ENCODE results near the gene MAPT. TPM values are rescaled to one million over a fixed set of nuclear protein-coding genes. Genes with fewer than 3 reads are reported as not detected.

Gene MAPT
- total RNA-seq, 1 donor from 2014 or later: 1.1 TPM

DNA sequence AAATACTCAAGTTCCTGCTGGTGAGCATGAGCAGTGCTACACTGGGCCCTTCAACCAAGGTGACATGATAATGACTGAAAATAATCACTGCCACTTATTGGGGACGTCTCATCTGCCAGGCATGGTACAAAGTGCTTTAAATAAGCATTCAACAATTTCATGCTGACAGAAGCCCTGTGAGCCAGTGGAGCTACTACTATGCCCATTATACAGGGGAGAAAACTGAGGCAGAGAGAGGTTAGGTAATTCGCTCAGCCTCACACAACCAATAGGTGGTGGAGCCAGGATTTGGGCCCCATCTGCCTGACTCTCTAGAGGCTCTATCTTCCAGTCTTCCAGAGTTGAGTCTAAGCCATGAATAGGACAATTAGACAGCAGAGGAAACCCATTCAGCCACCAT, 74.4 kb downstream of the MAPT start:
- H3K9me3 Mint-ChIP-seq: no peaks in the 10 kb centered on the region
- peaks cover 2% of the 10 kb centered on the region for H3K4me1 Mint-ChIP-seq (ENCODE audit: low read depth)
- no peak overlapping the region for H3K4me3 Mint-ChIP-seq (ENCODE audit: low read depth)
- H3K36me3 Mint-ChIP-seq (ENCODE audit: low read depth): no peaks in the 10 kb centered on the region
- intact Hi-C loops (cut with micrococcal nuclease): no loop called here
- H3K27ac Mint-ChIP-seq: no peak overlapping the region
- no peak for DNase-seq (ENCODE audit: low spot score)
- peaks cover 26% of the 10 kb centered on the region for H3K27me3 Mint-ChIP-seq (ENCODE audit: low read depth)

DNA sequence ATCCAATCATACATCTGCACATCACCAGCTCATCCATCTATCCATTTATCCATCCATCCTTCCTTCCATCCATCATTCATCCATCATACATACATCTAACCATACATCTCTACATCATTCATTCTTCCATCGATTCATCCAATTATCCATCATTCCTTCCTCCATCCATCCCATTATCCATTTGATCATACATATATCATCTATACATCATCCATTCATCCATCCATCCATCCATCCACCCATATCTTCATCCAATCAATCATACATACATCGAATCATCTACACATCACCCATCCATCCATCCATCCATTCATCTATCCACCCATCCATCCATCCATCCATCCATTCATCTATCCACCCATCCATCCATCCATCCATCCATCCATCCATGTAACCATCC, 75.4 kb downstream of the MAPT start:
- Mint-ChIP-seq H3K27ac (no peak overlapping the region), H3K4me1 (ENCODE audit: low read depth) (peaks cover 2% of the 10 kb centered on the region), H3K4me3 (ENCODE audit: low read depth) (no peak overlapping the region), H3K27me3 (ENCODE audit: low read depth) (peaks cover 26% of the 10 kb centered on the region), H3K36me3 (ENCODE audit: low read depth) (no peaks in the 10 kb centered on the region), H3K9me3 (no peaks in the 10 kb centered on the region)
- intact Hi-C loops (cut with micrococcal nuclease): no loop called here
- no peak for DNase-seq (ENCODE audit: low spot score)

DNA sequence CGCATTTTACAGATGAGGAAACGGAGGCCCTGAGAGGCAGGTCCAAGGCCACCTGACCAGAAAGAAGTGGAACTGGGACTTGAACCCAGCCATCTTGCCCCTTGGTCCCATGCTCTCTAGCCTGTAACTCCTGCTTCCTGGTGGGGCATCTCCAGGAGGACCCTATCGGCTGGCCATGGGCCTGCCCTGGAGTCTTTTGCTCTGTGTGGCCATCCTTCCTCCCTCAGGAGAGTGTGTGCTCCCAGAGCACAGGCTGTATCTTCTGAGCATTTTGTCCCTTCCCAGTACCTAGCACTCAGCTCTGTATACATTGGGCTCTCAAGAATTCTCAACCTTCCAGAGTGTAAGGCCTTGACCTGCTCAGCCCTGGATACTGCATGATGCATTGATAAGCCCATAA, 76.3 kb downstream of the MAPT start:
- no peaks in the 10 kb centered on the region for H3K36me3 Mint-ChIP-seq (ENCODE audit: low read depth)

DNA sequence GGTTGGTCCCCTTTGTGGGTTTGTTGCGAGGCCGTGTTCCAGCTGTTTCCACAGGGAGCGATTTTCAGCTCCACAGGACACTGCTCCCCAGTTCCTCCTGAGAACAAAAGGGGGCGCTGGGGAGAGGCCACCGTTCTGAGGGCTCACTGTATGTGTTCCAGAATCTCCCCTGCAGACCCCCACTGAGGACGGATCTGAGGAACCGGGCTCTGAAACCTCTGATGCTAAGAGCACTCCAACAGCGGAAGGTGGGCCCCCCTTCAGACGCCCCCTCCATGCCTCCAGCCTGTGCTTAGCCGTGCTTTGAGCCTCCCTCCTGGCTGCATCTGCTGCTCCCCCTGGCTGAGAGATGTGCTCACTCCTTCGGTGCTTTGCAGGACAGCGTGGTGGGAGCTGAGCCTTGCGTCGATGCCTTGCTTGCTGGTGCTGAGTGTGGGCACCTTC, 77.4 kb downstream of the MAPT start:
- peaks cover 20% of the 10 kb centered on the region for H3K27me3 Mint-ChIP-seq (ENCODE audit: low read depth)
- H3K9me3 Mint-ChIP-seq: no peaks in the 10 kb centered on the region

More for the DNA sequence above, 76.3 kb downstream of the MAPT start:
- Mint-ChIP-seq H3K27me3 (ENCODE audit: low read depth) (peaks cover 25% of the 10 kb centered on the region), H3K27ac (no peak overlapping the region), H3K4me1 (ENCODE audit: low read depth) (peaks cover 2% of the 10 kb centered on the region), H3K9me3 (no peaks in the 10 kb centered on the region), H3K4me3 (ENCODE audit: low read depth) (no peak overlapping the region)
- DNase-seq (ENCODE audit: low spot score): no peak
- intact Hi-C loops (cut with micrococcal nuclease): no loop called here

GRCh38 chr17:45972531-45972930, 78.2 kb downstream of the MAPT start:
- no peak for DNase-seq (ENCODE audit: low spot score)
- H3K27me3 Mint-ChIP-seq (ENCODE audit: low read depth): peaks cover 13% of the 10 kb centered on the region
- H3K27ac Mint-ChIP-seq: no peak overlapping the region
- H3K9me3 Mint-ChIP-seq: no peaks in the 10 kb centered on the region
- peaks cover 2% of the 10 kb centered on the region for H3K4me1 Mint-ChIP-seq (ENCODE audit: low read depth)
- no peaks in the 10 kb centered on the region for H3K36me3 Mint-ChIP-seq (ENCODE audit: low read depth)
- no peak overlapping the region for H3K4me3 Mint-ChIP-seq (ENCODE audit: low read depth)
- intact Hi-C loops (cut with micrococcal nuclease): no loop called here

More for the DNA sequence above, 77.4 kb downstream of the MAPT start:
- intact Hi-C loops (cut with micrococcal nuclease): no loop called here
- Mint-ChIP-seq H3K36me3 (ENCODE audit: low read depth) (no peaks in the 10 kb centered on the region), H3K4me3 (ENCODE audit: low read depth) (no peak overlapping the region), H3K4me1 (ENCODE audit: low read depth) (peaks cover 2% of the 10 kb centered on the region), H3K27ac (no peak overlapping the region)
- DNase-seq (ENCODE audit: low spot score): no peak

GRCh38 chr17:45973099-45973780, 78.9 kb downstream of the MAPT start:
- H3K4me3 Mint-ChIP-seq (ENCODE audit: low read depth): no peak overlapping the region
- peaks cover 8% of the 10 kb centered on the region for H3K27me3 Mint-ChIP-seq (ENCODE audit: low read depth)
- no peaks in the 10 kb centered on the region for H3K36me3 Mint-ChIP-seq (ENCODE audit: low read depth)
- H3K9me3 Mint-ChIP-seq: no peaks in the 10 kb centered on the region
- H3K27ac Mint-ChIP-seq: no peak overlapping the region
- H3K4me1 Mint-ChIP-seq (ENCODE audit: low read depth): no peaks in the 10 kb centered on the region
- DNase-seq (ENCODE audit: low spot score): no peak
- intact Hi-C loops (cut with micrococcal nuclease): no loop called here

- Mint-ChIP-seq H3K9me3 (no peaks in the 10 kb centered on the region), H3K27ac (no peak overlapping the region), H3K4me1 (ENCODE audit: low read depth) (no peaks in the 10 kb centered on the region), H3K27me3 (ENCODE audit: low read depth) (peaks cover 8% of the 10 kb centered on the region), H3K36me3 (ENCODE audit: low read depth) (no peaks in the 10 kb centered on the region), H3K4me3 (ENCODE audit: low read depth) (no peak overlapping the region)
- no peak for DNase-seq (ENCODE audit: low spot score)
- intact Hi-C loops (cut with micrococcal nuclease): no loop called here
Measured at GRCh38 chr17:45973946-45974859, 79.8 kb downstream of the MAPT start.

DNA sequence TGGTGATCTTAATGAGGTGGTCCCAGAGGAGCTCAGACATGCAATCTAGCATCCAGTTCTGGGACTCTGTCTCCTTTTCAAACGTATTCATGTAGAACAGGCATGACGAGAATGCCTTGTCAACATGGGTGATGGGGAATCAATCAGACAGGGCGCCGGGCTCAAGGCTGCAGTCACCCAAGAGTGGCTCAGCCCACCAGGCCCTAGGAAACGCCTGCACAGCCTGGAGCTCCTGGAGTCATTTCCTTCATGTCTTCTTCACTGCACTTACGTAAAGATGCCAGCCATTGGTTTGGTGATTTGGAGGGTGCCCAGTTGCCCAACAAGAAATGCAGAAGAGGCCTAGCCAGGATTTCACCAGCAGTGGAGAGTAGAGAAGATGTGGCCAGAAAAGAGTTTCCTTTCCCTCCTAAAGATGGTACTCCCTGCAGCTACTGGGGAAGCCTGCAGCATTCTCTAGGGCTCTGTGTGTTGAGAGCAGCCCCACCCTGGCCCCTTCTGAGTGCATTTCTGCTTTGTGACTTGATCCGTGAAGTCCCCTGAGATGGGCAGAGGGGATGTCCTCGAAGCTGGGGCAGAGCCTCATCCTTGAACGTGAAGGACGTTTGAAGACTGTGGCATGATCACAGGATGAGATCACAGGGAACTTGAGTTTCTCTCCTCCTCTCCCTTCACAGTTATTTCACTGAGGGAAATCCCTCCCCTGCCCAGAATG, 80.7 kb downstream of the MAPT start:
- no peaks in the 10 kb centered on the region for H3K9me3 Mint-ChIP-seq
- peaks cover 3% of the 10 kb centered on the region for H3K27me3 Mint-ChIP-seq (ENCODE audit: low read depth)
- no peak for DNase-seq (ENCODE audit: low spot score)
- H3K36me3 Mint-ChIP-seq (ENCODE audit: low read depth): no peaks in the 10 kb centered on the region
- no peaks in the 10 kb centered on the region for H3K4me1 Mint-ChIP-seq (ENCODE audit: low read depth)
- intact Hi-C loops (cut with micrococcal nuclease): no loop called here
- H3K4me3 Mint-ChIP-seq (ENCODE audit: low read depth): no peak overlapping the region
- no peak overlapping the region for H3K27ac Mint-ChIP-seq

GRCh38 chr17:45975640-45976295, 81.4 kb downstream of the MAPT start:
- DNase-seq (ENCODE audit: low spot score): no peak
- Mint-ChIP-seq H3K27me3 (ENCODE audit: low read depth) (peaks cover 3% of the 10 kb centered on the region), H3K36me3 (ENCODE audit: low read depth) (no peaks in the 10 kb centered on the region), H3K27ac (no peak overlapping the region), H3K9me3 (no peaks in the 10 kb centered on the region), H3K4me1 (ENCODE audit: low read depth) (no peaks in the 10 kb centered on the region), H3K4me3 (ENCODE audit: low read depth) (no peak overlapping the region)
- intact Hi-C loops (cut with micrococcal nuclease): no loop called here

DNA sequence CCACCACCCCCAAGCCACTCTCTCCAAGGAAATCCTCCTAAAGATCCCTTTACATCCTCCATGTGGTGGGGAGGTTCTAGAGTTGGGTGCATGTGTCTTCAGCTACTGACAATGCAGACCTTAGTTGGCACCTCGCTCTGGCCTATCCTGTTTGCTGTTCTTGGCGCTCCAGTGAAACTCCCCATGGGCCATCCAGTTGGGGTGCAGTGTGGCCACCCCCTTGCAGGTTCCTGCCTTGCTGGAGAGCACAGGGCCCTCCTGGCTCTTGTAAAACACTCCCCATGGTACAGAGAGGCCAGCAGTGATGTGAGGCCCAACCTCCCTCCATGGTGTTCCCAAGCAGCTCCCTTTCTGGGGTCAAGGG, 82.0 kb downstream of the MAPT start:
- Mint-ChIP-seq H3K4me3 (ENCODE audit: low read depth) (no peak overlapping the region), H3K4me1 (ENCODE audit: low read depth) (no peaks in the 10 kb centered on the region), H3K36me3 (ENCODE audit: low read depth) (no peaks in the 10 kb centered on the region), H3K9me3 (no peaks in the 10 kb centered on the region), H3K27me3 (ENCODE audit: low read depth) (peaks cover 3% of the 10 kb centered on the region), H3K27ac (no peak overlapping the region)
- DNase-seq (ENCODE audit: low spot score): no peak
- intact Hi-C loops (cut with micrococcal nuclease): no loop called here

GRCh38 chr17:45976755-45977505, 82.6 kb downstream of the MAPT start:
- Mint-ChIP-seq H3K4me1 (ENCODE audit: low read depth) (no peaks in the 10 kb centered on the region), H3K4me3 (ENCODE audit: low read depth) (no peak overlapping the region), H3K9me3 (no peaks in the 10 kb centered on the region), H3K27me3 (ENCODE audit: low read depth) (peaks cover 3% of the 10 kb centered on the region), H3K36me3 (ENCODE audit: low read depth) (no peaks in the 10 kb centered on the region), H3K27ac (no peak overlapping the region)
- no peak for DNase-seq (ENCODE audit: low spot score)
- intact Hi-C loops (cut with micrococcal nuclease): no loop called here

GRCh38 chr17:45977506-45977824, 83.1 kb downstream of the MAPT start:
- DNase-seq (ENCODE audit: low spot score): no peak

More at GRCh38 chr17:45977506-45977824, 83.1 kb downstream of the MAPT start:
- Mint-ChIP-seq H3K27ac (no peak overlapping the region), H3K36me3 (ENCODE audit: low read depth) (no peaks in the 10 kb centered on the region), H3K4me1 (ENCODE audit: low read depth) (no peaks in the 10 kb centered on the region), H3K9me3 (no peaks in the 10 kb centered on the region), H3K4me3 (ENCODE audit: low read depth) (no peak overlapping the region), H3K27me3 (ENCODE audit: low read depth) (peaks cover under 1% of the 10 kb centered on the region)
- intact Hi-C loops (cut with micrococcal nuclease): no loop called here
